CD4-positive, alpha-beta memory T cell (primary cell): Measurements from ENCODE around the gene WDR49. TPM values are rescaled to one million over a fixed set of nuclear protein-coding genes. Genes with fewer than 3 reads are reported as not detected.

Source experiments
- CTCF ChIA-PET: fragments of 350-600 bp; sonication (Branson Sonifier 250); formaldehyde crosslinking; loops from one replicate; lab custom pipeline; 2021; ENCODE audit warnings: inconsistent platforms; ENCODE audit not compliant: partially characterized antibody; lab: Charles Lee
- POLR2A ChIA-PET: fragments of 350-600 bp; sonication (Branson Sonifier 250); formaldehyde crosslinking; loops from one replicate; lab custom pipeline; 2021; ENCODE audit not compliant: partially characterized antibody; lab: Charles Lee
- DNase-seq, 5 donors: peaks; one replicate each; pipeline versions ENCODE4 v3.0.0 to v3.0.0-alpha.2; 2020 to 2022; ENCODE audit warnings: mixed read lengths in 1 of 5
- H3K27ac ChIP-seq: one replicate; pipeline ENCODE4 v1.7.0; 2013; ENCODE audit warnings: low read depth, low read length
- H3K27me3 ChIP-seq: 2 replicates; pipeline ENCODE4 v1.7.0; 2013; ENCODE audit warnings: mild to moderate bottlenecking, low read length, moderate library complexity; ENCODE audit not compliant: insufficient read depth
- H3K36me3 ChIP-seq: 2 replicates; pipeline ENCODE4 v1.7.0; 2013; ENCODE audit warnings: mild to moderate bottlenecking, low read length, moderate library complexity; ENCODE audit not compliant: insufficient read depth
- H3K4me1 ChIP-seq: 2 replicates; pipeline ENCODE4 v1.7.0; 2013; ENCODE audit warnings: mild to moderate bottlenecking, low read length, moderate library complexity; ENCODE audit not compliant: insufficient read depth
- H3K4me3 ChIP-seq, 2 donors: one replicate each; pipeline ENCODE4 v1.7.0; 2013; ENCODE audit warnings: low read length in 2 of 2, mild to moderate bottlenecking in 1 of 2
- H3K9me3 ChIP-seq, 2 donors: one replicate each; pipeline ENCODE4 v1.7.0; 2013; ENCODE audit warnings: low read length in 2 of 2, control low read depth in 1 of 2; ENCODE audit not compliant: control insufficient read depth in 1 of 2
- H3K27ac Mint-ChIP-seq, 7 donors: one replicate each; pipeline ENCODE4 v1.8.0; 2020 to 2021; ENCODE audit warnings: mixed read lengths in 7 of 7, mild to moderate bottlenecking in 6 of 7, inconsistent platforms in 3 of 7, moderate library complexity in 3 of 7
- H3K27me3 Mint-ChIP-seq, 2 donors: one replicate each; pipeline ENCODE4 v1.8.0; 2020 to 2021; ENCODE audit warnings: mixed read lengths in 2 of 2
- H3K36me3 Mint-ChIP-seq, 2 donors: one replicate each; pipeline ENCODE4 v1.8.0; 2020 to 2021; ENCODE audit warnings: mixed read lengths in 2 of 2, inconsistent platforms in 1 of 2, mild to moderate bottlenecking in 1 of 2
- H3K4me1 Mint-ChIP-seq, 4 donors: one replicate each; pipeline ENCODE4 v1.8.0; 2020 to 2021; ENCODE audit warnings: mixed read lengths in 4 of 4, mild to moderate bottlenecking in 1 of 4
- H3K4me3 Mint-ChIP-seq, 8 donors: one replicate each; pipeline ENCODE4 v1.8.0; 2020 to 2021; ENCODE audit warnings: mixed read lengths in 8 of 8, mild to moderate bottlenecking in 7 of 8, moderate library complexity in 6 of 8, inconsistent platforms in 3 of 8
- H3K9me3 Mint-ChIP-seq, 8 donors: one replicate each; pipeline ENCODE4 v1.8.0; 2020 to 2021; ENCODE audit warnings: mixed read lengths in 8 of 8, mild to moderate bottlenecking in 5 of 8, inconsistent platforms in 3 of 8, moderate library complexity in 1 of 8
- intact Hi-C: fragments of 100-400 bp; cut with micrococcal nuclease; formaldehyde crosslinking; loops from one replicate; pipeline ENCODE4 v1.15.1; 2023
- polyA plus RNA-seq, 2 donors: library from polyadenylated mRNA; unstranded; fragments of 300-500 nt; fragmentation: Illumina TruSeq; gene quantifications; one replicate each; pipeline ENCODE4 v1.2.3, GENCODE V29; 2021
- total RNA-seq, 2 experiments: library from RNA; stranded (reverse); gene quantifications; one replicate each; pipeline ENCODE4 v1.2.3, GENCODE V29; 2021

WDR49 gene
- total and polyA plus RNA-seq, 4 experiments from 2014 or later: 0.53 TPM; not detected in 3

GRCh38 chr3:167501941-167502340, 151.8 kb downstream of the WDR49 start:
- CTCF ChIA-PET: no interaction called here
- no peaks in the 10 kb centered on the region for H3K4me1 Mint-ChIP-seq
- DNase-seq: no peak
- Histone ChIP-seq H3K4me1 (no peaks in the 10 kb centered on the region), H3K27me3 (no peaks in the 10 kb centered on the region), H3K27ac (no peak overlapping the region), H3K9me3 (no peaks in the 10 kb centered on the region), H3K4me3 (no peak overlapping the region), H3K36me3 (no peaks in the 10 kb centered on the region)
- peaks cover 0 to 3% (median 0%) of the 10 kb centered on the region in 8 donors for H3K9me3 Mint-ChIP-seq
- H3K27ac Mint-ChIP-seq: no peak overlapping the region
- H3K4me3 Mint-ChIP-seq: no peak overlapping the region
- H3K27me3 Mint-ChIP-seq: no peaks in the 10 kb centered on the region
- intact Hi-C loops: no loop called here
- POLR2A ChIA-PET: no interaction called here
- H3K36me3 Mint-ChIP-seq: no peaks in the 10 kb centered on the region

GRCh38 chr3:167497903-167498302, 155.8 kb downstream of the WDR49 start:
- Mint-ChIP-seq H3K27ac (no peak overlapping the region), H3K36me3 (no peaks in the 10 kb centered on the region), H3K4me3 (no peak overlapping the region), H3K27me3 (no peaks in the 10 kb centered on the region), H3K9me3 (no peaks in the 10 kb centered on the region), H3K4me1 (no peaks in the 10 kb centered on the region)
- H3K36me3 ChIP-seq: no peaks in the 10 kb centered on the region
- intact Hi-C loops: no loop called here
- H3K4me3 ChIP-seq: no peak overlapping the region
- ChIA-PET CTCF (no interaction called here), POLR2A (no interaction called here)
- H3K27me3 ChIP-seq: no peaks in the 10 kb centered on the region
- no peak for DNase-seq
- no peaks in the 10 kb centered on the region for H3K9me3 ChIP-seq
- H3K27ac ChIP-seq: no peak overlapping the region
- no peaks in the 10 kb centered on the region for H3K4me1 ChIP-seq

GRCh38 chr3:167493244-167493643, 160.5 kb downstream of the WDR49 start:
- Histone ChIP-seq H3K4me1 (no peaks in the 10 kb centered on the region), H3K4me3 (no peak overlapping the region), H3K27ac (no peak overlapping the region), H3K27me3 (no peaks in the 10 kb centered on the region), H3K9me3 (no peaks in the 10 kb centered on the region), H3K36me3 (no peaks in the 10 kb centered on the region)
- CTCF ChIA-PET: no interaction called here
- no peak for DNase-seq
- Mint-ChIP-seq H3K4me3 (peak overlapping the region in 1 of 8 donors; percentile 37), H3K9me3 (peaks cover 0 to 4% (median 0%) of the 10 kb centered on the region in 8 donors), H3K36me3 (no peaks in the 10 kb centered on the region), H3K27me3 (no peaks in the 10 kb centered on the region), H3K4me1 (no peaks in the 10 kb centered on the region), H3K27ac (no peak overlapping the region)
- POLR2A ChIA-PET: no interaction called here
- intact Hi-C loops: no loop called here

- Mint-ChIP-seq H3K9me3 (peaks cover 0 to 4% (median 0%) of the 10 kb centered on the region in 8 donors), H3K4me1 (no peaks in the 10 kb centered on the region), H3K36me3 (no peaks in the 10 kb centered on the region), H3K27ac (no peak overlapping the region), H3K27me3 (no peaks in the 10 kb centered on the region), H3K4me3 (no peak overlapping the region)
- H3K9me3 ChIP-seq: no peaks in the 10 kb centered on the region
- H3K4me3 ChIP-seq: no peak overlapping the region
- ChIA-PET POLR2A (no interaction called here), CTCF (no interaction called here)
- DNase-seq: no peak
- H3K27ac ChIP-seq: no peak overlapping the region
- no peaks in the 10 kb centered on the region for H3K4me1 ChIP-seq
- H3K36me3 ChIP-seq: no peaks in the 10 kb centered on the region
- intact Hi-C loops: no loop called here
- H3K27me3 ChIP-seq: no peaks in the 10 kb centered on the region
These were observed 162.1 kb downstream of the WDR49 start for GRCh38 chr3:167491621-167492020.

GRCh38 chr3:167489571-167489970, 164.2 kb downstream of the WDR49 start:
- Mint-ChIP-seq H3K27me3 (no peaks in the 10 kb centered on the region), H3K4me1 (no peaks in the 10 kb centered on the region), H3K36me3 (no peaks in the 10 kb centered on the region), H3K9me3 (peaks cover 0 to 4% (median 0%) of the 10 kb centered on the region in 8 donors), H3K27ac (no peak overlapping the region), H3K4me3 (no peak overlapping the region)
- no peaks in the 10 kb centered on the region for H3K9me3 ChIP-seq
- H3K4me1 ChIP-seq: no peaks in the 10 kb centered on the region
- H3K27ac ChIP-seq: no peak overlapping the region
- H3K36me3 ChIP-seq: no peaks in the 10 kb centered on the region
- ChIA-PET CTCF (interaction anchor here (0.5 kb wide), 1 partner anchor 276 kb away, joined by 3 read pairs; no protein-coding TSS in a partner anchor), POLR2A (no interaction called here)
- no peak for DNase-seq
- intact Hi-C loops: no loop called here
- no peaks in the 10 kb centered on the region for H3K27me3 ChIP-seq
- no peak overlapping the region for H3K4me3 ChIP-seq

- no peaks in the 10 kb centered on the region for H3K36me3 ChIP-seq
- no peak overlapping the region for H3K4me3 ChIP-seq
- H3K36me3 Mint-ChIP-seq: no peaks in the 10 kb centered on the region
- no peak for DNase-seq
- no peak overlapping the region for H3K4me3 Mint-ChIP-seq
- ChIA-PET POLR2A (no interaction called here), CTCF (no interaction called here)
- no peak overlapping the region for H3K27ac ChIP-seq
- H3K4me1 ChIP-seq: no peaks in the 10 kb centered on the region
- no peaks in the 10 kb centered on the region for H3K27me3 ChIP-seq
- H3K9me3 ChIP-seq: no peaks in the 10 kb centered on the region
- H3K27me3 Mint-ChIP-seq: no peaks in the 10 kb centered on the region
- H3K27ac Mint-ChIP-seq: no peak overlapping the region
- H3K9me3 Mint-ChIP-seq: peaks cover 0 to 9% (median 1%) of the 10 kb centered on the region in 8 donors
- no peaks in the 10 kb centered on the region for H3K4me1 Mint-ChIP-seq
- intact Hi-C loops: no loop called here
These were observed 166.2 kb downstream of the WDR49 start for GRCh38 chr3:167487556-167487955.

GRCh38 chr3:167484551-167484950, 169.2 kb downstream of the WDR49 start:
- no peak overlapping the region for H3K27ac ChIP-seq
- no peak overlapping the region for H3K4me3 ChIP-seq
- no peaks in the 10 kb centered on the region for H3K4me1 Mint-ChIP-seq
- H3K4me1 ChIP-seq: no peaks in the 10 kb centered on the region
- H3K27me3 ChIP-seq: no peaks in the 10 kb centered on the region
- ChIA-PET POLR2A (no interaction called here), CTCF (no interaction called here)
- intact Hi-C loops: no loop called here
- H3K36me3 ChIP-seq: no peaks in the 10 kb centered on the region
- no peaks in the 10 kb centered on the region for H3K9me3 ChIP-seq
- H3K4me3 Mint-ChIP-seq: no peak overlapping the region
- H3K27ac Mint-ChIP-seq: no peak overlapping the region
- H3K9me3 Mint-ChIP-seq: peaks cover 0 to 9% (median 1%) of the 10 kb centered on the region in 8 donors
- H3K27me3 Mint-ChIP-seq: no peaks in the 10 kb centered on the region
- H3K36me3 Mint-ChIP-seq: no peaks in the 10 kb centered on the region
- DNase-seq: no peak
